Liver (tissue), 3 donors: Measurements from ENCODE around the gene OXTR.

ENCODE experiments used
- HNF4A ChIP-seq, 2 donors: conservative IDR thresholded peaks; 2 replicates each; pipeline ENCODE4 v1.6.1; 2016; ENCODE audit warnings: antibody characterized with exemption in 2 of 2, mild to moderate bottlenecking in 2 of 2
- RAD21 ChIP-seq, 2 donors: IDR thresholded peaks; 2 replicates each; pipeline ENCODE4 v1.6.1; 2016; ENCODE audit warnings: antibody characterized with exemption in 2 of 2, mild to moderate bottlenecking in 2 of 2
- YY1 ChIP-seq: IDR thresholded peaks from 2 replicates; pipeline ENCODE4 v1.6.1; 2016; ENCODE audit warnings: antibody characterized with exemption, mild to moderate bottlenecking
- TF ChIP-seq, protein P1 (sequence below): fragments of 150-350 bp; IDR thresholded peaks from 2 replicates; pipeline ENCODE4 v1.5.1; 2017; ENCODE audit warnings: improper control_type of control experiment, low read depth, low read length; ENCODE audit not compliant: missing input control
- TF ChIP-seq, protein P2 (sequence below): IDR thresholded peaks from 2 replicates; pipeline ENCODE4 v1.6.1; 2016; ENCODE audit warnings: antibody characterized with exemption, mild to moderate bottlenecking
- donor health status: healthy.
- donor health status: healthy.

DNA sequence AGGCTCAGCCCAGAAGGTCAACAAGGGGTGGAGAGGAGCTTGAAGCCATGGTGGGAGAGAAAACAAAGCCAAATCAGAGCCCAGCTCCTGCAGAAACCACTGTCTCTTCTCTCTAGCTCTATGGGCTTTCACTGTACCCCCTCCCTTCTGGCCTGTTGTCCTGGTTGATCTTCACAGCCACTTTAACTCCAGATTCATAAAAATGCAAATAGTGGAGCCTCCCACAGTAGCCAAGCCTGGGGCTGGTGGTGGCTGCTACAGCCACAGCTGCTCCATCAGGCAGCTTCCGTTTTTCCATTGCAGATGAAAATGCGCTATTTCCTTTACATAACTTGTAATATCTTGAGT, 56.5 kb downstream of the OXTR start:
- TF ChIP-seq YY1 = no peak
- TF ChIP-seq, protein P1, sequence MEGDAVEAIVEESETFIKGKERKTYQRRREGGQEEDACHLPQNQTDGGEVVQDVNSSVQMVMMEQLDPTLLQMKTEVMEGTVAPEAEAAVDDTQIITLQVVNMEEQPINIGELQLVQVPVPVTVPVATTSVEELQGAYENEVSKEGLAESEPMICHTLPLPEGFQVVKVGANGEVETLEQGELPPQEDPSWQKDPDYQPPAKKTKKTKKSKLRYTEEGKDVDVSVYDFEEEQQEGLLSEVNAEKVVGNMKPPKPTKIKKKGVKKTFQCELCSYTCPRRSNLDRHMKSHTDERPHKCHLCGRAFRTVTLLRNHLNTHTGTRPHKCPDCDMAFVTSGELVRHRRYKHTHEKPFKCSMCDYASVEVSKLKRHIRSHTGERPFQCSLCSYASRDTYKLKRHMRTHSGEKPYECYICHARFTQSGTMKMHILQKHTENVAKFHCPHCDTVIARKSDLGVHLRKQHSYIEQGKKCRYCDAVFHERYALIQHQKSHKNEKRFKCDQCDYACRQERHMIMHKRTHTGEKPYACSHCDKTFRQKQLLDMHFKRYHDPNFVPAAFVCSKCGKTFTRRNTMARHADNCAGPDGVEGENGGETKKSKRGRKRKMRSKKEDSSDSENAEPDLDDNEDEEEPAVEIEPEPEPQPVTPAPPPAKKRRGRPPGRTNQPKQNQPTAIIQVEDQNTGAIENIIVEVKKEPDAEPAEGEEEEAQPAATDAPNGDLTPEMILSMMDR = no peak
- no peak for TF ChIP-seq HNF4A (conservative IDR thresholded peaks at IDR 0.05)
- no peak for TF ChIP-seq RAD21 (IDR thresholded peaks at IDR 0.05)
- TF ChIP-seq, protein P2, sequence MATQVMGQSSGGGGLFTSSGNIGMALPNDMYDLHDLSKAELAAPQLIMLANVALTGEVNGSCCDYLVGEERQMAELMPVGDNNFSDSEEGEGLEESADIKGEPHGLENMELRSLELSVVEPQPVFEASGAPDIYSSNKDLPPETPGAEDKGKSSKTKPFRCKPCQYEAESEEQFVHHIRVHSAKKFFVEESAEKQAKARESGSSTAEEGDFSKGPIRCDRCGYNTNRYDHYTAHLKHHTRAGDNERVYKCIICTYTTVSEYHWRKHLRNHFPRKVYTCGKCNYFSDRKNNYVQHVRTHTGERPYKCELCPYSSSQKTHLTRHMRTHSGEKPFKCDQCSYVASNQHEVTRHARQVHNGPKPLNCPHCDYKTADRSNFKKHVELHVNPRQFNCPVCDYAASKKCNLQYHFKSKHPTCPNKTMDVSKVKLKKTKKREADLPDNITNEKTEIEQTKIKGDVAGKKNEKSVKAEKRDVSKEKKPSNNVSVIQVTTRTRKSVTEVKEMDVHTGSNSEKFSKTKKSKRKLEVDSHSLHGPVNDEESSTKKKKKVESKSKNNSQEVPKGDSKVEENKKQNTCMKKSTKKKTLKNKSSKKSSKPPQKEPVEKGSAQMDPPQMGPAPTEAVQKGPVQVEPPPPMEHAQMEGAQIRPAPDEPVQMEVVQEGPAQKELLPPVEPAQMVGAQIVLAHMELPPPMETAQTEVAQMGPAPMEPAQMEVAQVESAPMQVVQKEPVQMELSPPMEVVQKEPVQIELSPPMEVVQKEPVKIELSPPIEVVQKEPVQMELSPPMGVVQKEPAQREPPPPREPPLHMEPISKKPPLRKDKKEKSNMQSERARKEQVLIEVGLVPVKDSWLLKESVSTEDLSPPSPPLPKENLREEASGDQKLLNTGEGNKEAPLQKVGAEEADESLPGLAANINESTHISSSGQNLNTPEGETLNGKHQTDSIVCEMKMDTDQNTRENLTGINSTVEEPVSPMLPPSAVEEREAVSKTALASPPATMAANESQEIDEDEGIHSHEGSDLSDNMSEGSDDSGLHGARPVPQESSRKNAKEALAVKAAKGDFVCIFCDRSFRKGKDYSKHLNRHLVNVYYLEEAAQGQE = no peak
